T-helper 2 cell (primary cell): Measurements from ENCODE around the gene PABPC1L2B.
"Not testable (repeated sequence)": the region's sequence is repeated elsewhere in the genome, so short reads cannot be mapped to it uniquely, and the experiment has no call there.

Source experiments
- DNase-seq, 5 experiments: peaks; one replicate each; pipeline versions ENCODE4 v3.0.0 to v3.0.0-alpha.2; 2012 to 2022
- total RNA-seq, 2 donors: gene quantifications; one replicate each; lab custom pipeline; 2026; lab: John Stamatoyannopoulos, UW

PABPC1L2B gene
- total RNA-seq: 0 reads per million in 2 donors

DNA sequence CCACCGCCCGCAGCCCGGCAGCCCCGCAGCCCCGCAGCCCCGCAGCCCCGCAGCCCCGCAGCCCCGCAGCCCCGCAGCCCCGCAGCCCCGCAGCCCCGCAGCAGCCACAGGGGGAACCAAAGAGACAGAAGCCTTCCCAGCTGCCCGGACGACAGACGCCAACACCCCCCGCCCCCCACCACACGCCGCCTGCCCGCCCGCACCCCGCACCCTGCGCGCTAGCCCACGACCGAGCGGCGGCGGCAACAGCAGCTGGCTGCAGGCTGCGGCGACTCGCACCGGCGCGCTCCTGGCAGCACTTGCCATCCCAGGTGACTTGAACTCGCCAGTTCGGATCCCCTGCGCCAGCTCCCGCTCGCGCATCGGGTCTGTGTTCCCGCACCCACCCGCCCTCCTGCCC is at the start of gene PABPC1L2B:
PABPC1L2B (plus strand) TSS at position 207 of the 400 bp plus-strand sequence. CDS start 704 bp downstream, outside the sequence.
- DNase-seq: not testable (repeated sequence)

DNA sequence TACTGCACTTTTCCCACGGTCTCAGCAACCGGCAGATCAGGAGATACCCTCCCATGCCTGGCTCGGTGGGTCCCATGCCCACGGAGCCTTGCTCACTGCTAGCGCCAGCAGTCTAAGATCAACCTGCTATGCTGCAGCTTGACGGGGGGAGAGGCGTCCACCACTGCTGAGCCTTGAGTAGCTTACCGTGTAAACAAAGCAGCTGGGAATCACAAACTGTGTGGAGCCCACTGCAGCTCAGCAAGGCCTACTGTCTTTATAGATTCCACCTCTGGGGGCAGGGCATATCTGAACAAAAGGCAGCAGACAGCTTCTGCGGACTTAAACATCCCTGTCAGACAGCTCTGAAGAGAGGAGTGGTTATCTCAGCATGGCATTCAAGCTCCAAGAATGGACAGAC is 42.8 kb upstream of the PABPC1L2B start:
- not testable (repeated sequence) for DNase-seq

DNA sequence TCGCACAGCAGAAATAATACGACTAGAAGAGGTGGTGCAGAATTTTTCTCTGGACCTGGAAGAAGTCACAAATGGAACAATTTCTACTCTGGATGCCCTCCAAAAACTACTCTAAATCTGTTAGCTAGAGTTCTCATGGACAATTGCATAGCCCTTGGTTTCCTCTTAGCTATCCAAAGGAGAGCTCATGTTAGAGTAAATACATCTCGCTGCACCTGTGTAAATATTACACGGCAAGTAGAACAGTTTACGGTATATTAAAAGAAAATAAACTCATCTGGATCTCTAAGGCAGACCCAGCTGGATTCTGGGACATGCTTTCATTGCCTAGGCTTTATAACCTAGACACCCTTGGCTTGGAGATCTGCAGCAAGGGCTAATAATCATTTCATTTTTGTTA is 30.9 kb upstream of the PABPC1L2B start:
- DNase-seq: not testable (repeated sequence)

GRCh38 chrX:72974885-72975284 is 27.9 kb upstream of the PABPC1L2B start:
- DNase-seq: not testable (repeated sequence)

DNA sequence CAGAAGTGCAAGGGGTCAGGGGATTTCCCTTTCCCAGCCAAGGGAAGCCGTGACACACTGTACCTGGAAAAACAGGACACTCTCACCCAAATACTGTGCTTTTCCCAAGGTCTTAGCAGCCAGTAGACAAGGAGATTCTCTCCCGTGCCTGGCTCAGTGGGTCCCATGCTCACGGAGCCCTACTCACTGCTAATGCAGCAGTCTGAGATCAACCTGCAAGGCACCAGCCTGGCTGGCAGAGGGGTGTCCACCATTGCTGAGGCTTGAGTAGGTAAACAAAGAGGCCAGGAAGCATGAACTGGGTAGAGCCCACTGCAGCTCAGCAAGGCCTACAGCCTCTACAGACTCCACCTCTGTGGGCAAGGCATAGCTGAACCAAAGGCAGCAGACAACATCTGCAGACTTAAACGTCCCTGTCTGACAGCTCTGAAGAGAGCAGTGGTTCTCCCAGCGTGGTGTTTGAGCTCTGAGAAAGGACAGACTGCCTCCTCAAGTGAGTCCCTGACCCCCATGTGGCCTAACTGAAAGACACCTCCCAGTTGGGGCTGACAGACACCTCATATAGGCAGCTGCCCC is 21.8 kb upstream of the PABPC1L2B start:
- not testable (repeated sequence) for DNase-seq

DNA sequence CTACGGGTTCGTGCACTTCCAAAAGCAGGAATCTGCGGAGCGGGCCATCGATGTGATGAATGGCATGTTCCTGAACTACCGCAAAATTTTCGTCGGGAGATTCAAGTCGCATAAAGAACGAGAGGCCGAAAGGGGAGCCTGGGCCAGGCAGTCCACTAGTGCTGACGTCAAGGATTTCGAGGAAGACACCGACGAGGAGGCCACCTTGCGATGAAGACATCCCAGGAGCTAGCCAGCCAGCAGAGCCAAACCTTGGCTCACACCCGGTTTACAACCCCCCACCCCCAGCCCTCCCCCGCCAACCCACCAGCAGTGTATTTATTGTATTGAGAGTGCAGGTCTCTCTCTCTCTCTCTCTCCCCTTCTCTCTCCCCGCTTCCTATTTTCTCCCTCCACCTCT is 1.3 kb downstream of the PABPC1L2B start:
- DNase-seq: not testable (repeated sequence)

DNA sequence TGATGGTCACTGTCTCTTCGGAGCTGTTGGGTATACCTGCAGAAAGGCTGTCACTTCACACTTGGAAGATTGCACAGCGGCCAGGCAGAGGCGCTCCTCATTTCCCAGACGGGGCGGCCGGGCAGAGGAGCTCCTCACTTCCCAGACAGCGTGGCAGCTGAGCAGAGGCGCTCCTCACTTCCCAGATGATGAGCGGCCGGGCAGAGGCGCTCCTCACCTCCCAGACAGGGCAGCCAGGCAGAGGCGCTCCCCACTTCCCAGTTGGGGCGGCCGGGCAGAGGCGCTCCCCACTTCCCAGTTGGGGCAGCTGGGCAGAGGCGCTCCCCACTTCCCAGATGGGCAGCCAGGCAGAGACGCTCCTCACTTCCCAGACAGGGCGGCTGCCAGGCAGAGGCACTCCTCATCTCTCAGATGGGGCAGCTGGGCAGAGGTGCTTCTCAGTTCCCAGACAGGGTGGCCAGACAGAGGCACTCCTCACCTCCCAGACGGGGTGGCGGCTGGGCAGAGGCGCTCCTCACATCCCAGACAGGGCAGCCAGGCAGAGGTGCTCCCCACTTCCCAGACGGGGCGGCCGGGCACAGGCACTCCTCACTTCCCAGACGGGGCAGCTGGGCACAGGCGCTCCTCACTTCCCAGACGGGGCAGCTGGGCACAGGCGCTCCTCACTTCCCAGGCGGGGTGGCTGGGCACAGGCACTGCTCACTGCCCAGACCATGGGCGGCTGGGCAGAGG is 18.8 kb downstream of the PABPC1L2B start:
- no peak for DNase-seq

DNA sequence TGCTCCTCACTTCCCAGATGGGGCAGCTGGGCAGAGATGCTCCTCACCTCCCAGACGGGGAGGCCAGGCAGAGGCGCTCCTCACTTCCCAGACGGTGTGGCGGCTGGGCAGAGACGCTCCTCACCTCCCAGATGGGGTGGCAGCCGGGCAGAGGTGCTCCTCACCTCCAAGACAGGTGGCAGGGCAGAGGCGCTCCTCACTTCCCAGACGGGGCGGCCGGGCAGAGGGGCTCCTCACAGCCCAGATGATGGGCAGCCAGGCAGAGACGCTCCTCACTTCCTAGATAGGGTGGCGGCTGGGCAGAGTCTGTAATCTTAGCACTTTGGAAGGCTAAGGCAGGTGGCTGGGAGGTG is 19.3 kb downstream of the PABPC1L2B start:
- DNase-seq: not testable (repeated sequence)

DNA sequence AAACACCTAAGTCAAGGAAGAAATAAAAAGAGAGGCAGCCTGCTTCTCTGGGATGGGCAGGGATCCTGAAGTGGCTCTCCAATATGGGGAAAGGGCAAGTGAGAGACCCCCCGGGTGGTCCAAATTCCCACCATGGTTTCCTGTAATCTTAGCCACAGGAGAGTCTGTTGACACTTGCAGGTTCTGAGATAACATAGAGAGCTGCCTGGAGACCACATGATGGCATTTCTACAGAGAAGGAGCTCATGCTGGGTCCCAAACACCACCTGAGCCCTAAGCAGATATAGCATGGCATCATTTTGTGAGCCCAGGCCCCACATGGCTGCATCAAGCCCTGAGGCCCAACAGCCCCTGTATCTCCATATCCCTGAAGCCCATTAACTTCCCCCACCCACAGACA is 26.1 kb downstream of the PABPC1L2B start:
- no peak for DNase-seq
